ENCODE measurements around the gene DDX11. TPM values are rescaled to one million over a fixed set of nuclear protein-coding genes. Genes with fewer than 3 reads are reported as not detected.
"Not testable (repeated sequence)": the region's sequence is repeated elsewhere in the genome, so short reads cannot be mapped to it uniquely, and the experiment has no call there.

DDX11 gene
- total and polyA plus RNA-seq, 2 donors: 19.6 to 36.5 TPM

DNA sequence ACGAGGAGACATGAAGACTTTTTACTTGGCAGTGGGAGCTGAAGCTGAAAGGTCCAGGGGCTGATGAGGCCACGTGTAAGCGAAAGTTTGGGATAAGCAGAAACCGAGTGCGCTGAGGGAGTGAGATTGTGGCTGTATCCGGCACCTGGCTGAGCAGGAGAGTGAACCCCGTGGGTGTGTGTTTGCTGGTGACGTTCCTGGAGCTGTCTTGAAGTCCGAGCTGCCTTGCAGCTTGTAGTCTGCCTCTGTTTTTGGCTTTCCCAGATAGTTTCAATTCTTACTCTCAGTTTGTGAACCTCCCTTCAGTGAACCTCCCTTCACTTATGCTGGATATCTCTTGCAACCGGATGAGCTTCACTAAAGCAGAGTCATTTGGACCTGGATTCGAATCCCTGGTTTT lies 2.5 kb downstream of the DDX11 start:
- not testable (repeated sequence) for H3K9me3 ChIP-seq (ENCODE audit: control insufficient read depth in 2 of 2, insufficient read depth in 1 of 2, low read length in 1 of 2)
- WGBS: 92% methylated on average over 11 of the region's 11 CpGs

DNA sequence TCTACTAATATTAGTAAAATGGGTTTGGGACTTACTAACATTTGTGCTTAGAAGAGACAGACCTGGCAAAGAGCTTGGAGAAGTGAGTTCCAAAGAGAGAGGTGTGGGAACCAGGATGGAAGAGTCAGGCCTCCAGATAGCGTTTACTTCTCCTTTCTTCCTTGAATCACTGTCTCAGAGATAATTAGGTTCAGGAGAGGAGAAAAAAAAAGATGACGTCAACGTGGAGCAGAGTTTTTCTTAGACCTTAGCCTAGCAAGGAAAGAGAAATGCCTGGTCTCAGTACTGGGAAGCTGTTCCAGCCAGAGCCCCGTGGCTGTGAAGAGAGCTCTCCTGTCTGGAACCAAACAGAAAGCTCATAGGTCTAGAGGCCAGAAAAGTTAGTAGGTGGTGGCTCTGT lies 3.4 kb downstream of the DDX11 start:
- not testable (repeated sequence) for DNase-seq (ENCODE audit: low read depth in 6 of 9, low spot score in 9 of 9); H3K27ac ChIP-seq (ENCODE audit: low read depth in 1 of 2, low read length in 1 of 2); H3K9me3 ChIP-seq (ENCODE audit: control insufficient read depth in 2 of 2, insufficient read depth in 1 of 2, low read length in 1 of 2); H3K27me3 ChIP-seq (ENCODE audit: control insufficient read depth in 2 of 2, insufficient read depth in 1 of 2, low read length in 1 of 2); H3K36me3 ChIP-seq (ENCODE audit: control insufficient read depth in 2 of 2, insufficient read depth in 2 of 2, low read length in 1 of 2); H3K4me3 ChIP-seq (ENCODE audit: low read length in 2 of 2)
- H3K4me1 ChIP-seq (ENCODE audit: control insufficient read depth in 2 of 2, insufficient read depth in 2 of 2, low read length in 2 of 2): peaks cover 0 to 21% of the 10 kb centered on the region in 2 donors
- WGBS: 96% methylated on average over 3 of the region's 4 CpGs

More for the DNA sequence above, 2.5 kb downstream of the DDX11 start:
- not testable (repeated sequence) for H3K27ac ChIP-seq (ENCODE audit: low read depth in 1 of 2, low read length in 1 of 2); H3K27me3 ChIP-seq (ENCODE audit: control insufficient read depth in 2 of 2, insufficient read depth in 1 of 2, low read length in 1 of 2); DNase-seq (ENCODE audit: low read depth in 6 of 9, low spot score in 9 of 9); H3K36me3 ChIP-seq (ENCODE audit: control insufficient read depth in 2 of 2, insufficient read depth in 2 of 2, low read length in 1 of 2); H3K4me3 ChIP-seq (ENCODE audit: low read length in 2 of 2)
- H3K4me1 ChIP-seq (ENCODE audit: control insufficient read depth in 2 of 2, insufficient read depth in 2 of 2, low read length in 2 of 2): peaks cover 0 to 21% of the 10 kb centered on the region in 2 donors

DNA sequence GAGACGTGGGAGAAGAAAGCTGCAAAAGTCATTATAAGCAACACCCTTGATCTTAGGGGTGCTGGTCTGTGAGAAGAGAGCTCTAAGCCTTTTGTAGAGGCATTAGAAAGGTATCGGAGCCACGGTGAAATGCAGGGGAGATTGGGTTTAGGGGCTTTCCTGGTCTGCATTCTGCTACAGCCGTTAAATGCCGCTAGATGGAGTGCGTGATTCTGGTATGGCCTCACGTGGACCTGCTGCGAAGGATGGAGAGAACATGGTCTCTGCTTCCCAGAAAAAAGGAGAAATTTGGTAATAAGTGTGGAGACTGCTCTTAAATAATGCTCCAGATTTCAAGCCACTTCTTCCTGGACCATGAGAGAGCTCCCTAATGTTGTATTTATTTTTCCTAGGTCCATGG lies 4.3 kb downstream of the DDX11 start:
- not testable (repeated sequence) for H3K4me3 ChIP-seq (ENCODE audit: low read length in 2 of 2); H3K27ac ChIP-seq (ENCODE audit: low read depth in 1 of 2, low read length in 1 of 2); H3K36me3 ChIP-seq (ENCODE audit: control insufficient read depth in 2 of 2, insufficient read depth in 2 of 2, low read length in 1 of 2); DNase-seq (ENCODE audit: low read depth in 6 of 9, low spot score in 9 of 9); H3K27me3 ChIP-seq (ENCODE audit: control insufficient read depth in 2 of 2, insufficient read depth in 1 of 2, low read length in 1 of 2); H3K9me3 ChIP-seq (ENCODE audit: control insufficient read depth in 2 of 2, insufficient read depth in 1 of 2, low read length in 1 of 2)
- peaks cover 0 to 18% of the 10 kb centered on the region in 2 donors for H3K4me1 ChIP-seq (ENCODE audit: control insufficient read depth in 2 of 2, insufficient read depth in 2 of 2, low read length in 2 of 2)
- 95% methylated on average over 8 of the region's 8 CpGs for WGBS

DNA sequence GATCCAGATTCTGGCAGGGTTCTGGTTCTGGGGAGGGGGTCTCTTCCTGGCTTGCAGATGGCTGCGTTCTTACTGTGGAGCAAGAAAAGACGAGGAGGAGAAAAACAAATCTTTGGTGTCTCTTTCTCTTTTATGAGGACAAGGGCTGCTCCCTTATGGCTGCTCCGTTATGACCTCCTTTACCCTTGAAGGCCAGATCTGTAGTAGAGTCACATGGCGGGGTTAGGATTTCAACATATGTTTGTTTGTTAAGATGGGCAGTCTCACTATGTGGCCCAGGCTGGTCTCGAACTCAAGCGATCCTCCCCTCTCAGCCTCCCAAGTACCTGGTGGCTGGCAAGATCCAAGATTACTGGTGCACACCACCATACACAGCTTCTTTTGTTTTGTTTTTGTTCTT lies 5.8 kb downstream of the DDX11 start:
- not testable (repeated sequence) for H3K9me3 ChIP-seq (ENCODE audit: control insufficient read depth in 2 of 2, insufficient read depth in 1 of 2, low read length in 1 of 2); H3K27me3 ChIP-seq (ENCODE audit: control insufficient read depth in 2 of 2, insufficient read depth in 1 of 2, low read length in 1 of 2); H3K27ac ChIP-seq (ENCODE audit: low read depth in 1 of 2, low read length in 1 of 2); H3K4me3 ChIP-seq (ENCODE audit: low read length in 2 of 2); DNase-seq (ENCODE audit: low read depth in 6 of 9, low spot score in 9 of 9)
- Histone ChIP-seq H3K4me1 (ENCODE audit: control insufficient read depth in 2 of 2, insufficient read depth in 2 of 2, low read length in 2 of 2) (peaks cover 0 to 15% of the 10 kb centered on the region in 2 donors), H3K36me3 (ENCODE audit: control insufficient read depth in 2 of 2, insufficient read depth in 2 of 2, low read length in 1 of 2) (peaks cover 12 to 13% of the 10 kb centered on the region in 2 donors)
- WGBS: over 99% methylated on average over 4 of the region's 6 CpGs

DNA sequence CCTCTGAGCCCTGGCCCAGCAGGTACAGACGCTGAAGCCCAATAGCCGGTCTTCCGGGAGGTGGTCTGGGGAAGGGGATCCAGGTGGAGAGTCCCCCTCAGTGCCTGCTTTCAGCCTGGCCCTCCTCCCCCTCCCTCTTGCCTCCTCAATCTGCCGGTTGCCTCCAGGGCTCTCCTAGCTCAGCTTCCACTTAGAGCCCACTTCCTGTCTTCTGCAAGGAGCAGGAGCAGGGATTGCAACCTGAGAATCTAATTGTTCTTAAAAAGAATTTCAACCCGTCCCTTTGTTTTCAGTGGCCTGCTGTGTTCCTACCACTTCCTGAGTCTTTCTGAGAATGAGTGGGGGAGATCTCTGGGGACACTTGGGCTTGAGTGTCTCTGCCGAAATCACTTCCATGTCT lies 6.6 kb downstream of the DDX11 start:
- H3K36me3 ChIP-seq (ENCODE audit: control insufficient read depth in 2 of 2, insufficient read depth in 2 of 2, low read length in 1 of 2): peaks cover 13 to 18% of the 10 kb centered on the region in 2 donors
- not testable (repeated sequence) for H3K27ac ChIP-seq (ENCODE audit: low read depth in 1 of 2, low read length in 1 of 2); H3K4me3 ChIP-seq (ENCODE audit: low read length in 2 of 2); H3K27me3 ChIP-seq (ENCODE audit: control insufficient read depth in 2 of 2, insufficient read depth in 1 of 2, low read length in 1 of 2); H3K9me3 ChIP-seq (ENCODE audit: control insufficient read depth in 2 of 2, insufficient read depth in 1 of 2, low read length in 1 of 2); DNase-seq (ENCODE audit: low read depth in 6 of 9, low spot score in 9 of 9)
- whole genome bisulfite sequencing: 71% methylated on average over 6 of the region's 6 CpGs
- peaks cover 0 to 11% of the 10 kb centered on the region in 2 donors for H3K4me1 ChIP-seq (ENCODE audit: control insufficient read depth in 2 of 2, insufficient read depth in 2 of 2, low read length in 2 of 2)

DNA sequence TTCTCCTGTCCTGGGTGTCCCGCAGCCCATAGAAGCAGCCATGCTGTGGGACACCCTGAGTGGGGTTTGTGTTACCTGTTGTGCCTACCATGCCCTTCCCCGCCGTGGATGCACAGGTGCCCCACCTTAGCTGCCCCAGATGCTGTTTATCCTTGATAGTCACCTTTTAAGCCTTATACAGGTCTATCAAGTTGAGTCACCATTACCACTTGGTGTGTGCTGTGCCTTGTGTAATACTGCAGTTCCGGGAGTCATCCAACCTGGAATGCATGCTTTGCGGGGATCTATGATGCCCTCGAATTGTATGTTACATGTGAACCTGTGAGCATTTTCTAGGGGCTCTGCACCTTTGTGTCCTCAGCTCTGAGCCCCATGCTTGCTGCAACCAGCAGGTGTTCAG lies 7.6 kb downstream of the DDX11 start:
- H3K4me3 ChIP-seq (ENCODE audit: low read length in 2 of 2); H3K9me3 ChIP-seq (ENCODE audit: control insufficient read depth in 2 of 2, insufficient read depth in 1 of 2, low read length in 1 of 2); DNase-seq (ENCODE audit: low read depth in 6 of 9, low spot score in 9 of 9); H3K27me3 ChIP-seq (ENCODE audit: control insufficient read depth in 2 of 2, insufficient read depth in 1 of 2, low read length in 1 of 2); H3K27ac ChIP-seq (ENCODE audit: low read depth in 1 of 2, low read length in 1 of 2): not testable (repeated sequence)
- 96% methylated on average over 6 of the region's 6 CpGs for WGBS
- peaks cover 13 to 21% of the 10 kb centered on the region in 2 donors for H3K36me3 ChIP-seq (ENCODE audit: control insufficient read depth in 2 of 2, insufficient read depth in 2 of 2, low read length in 1 of 2)
- peaks cover 0 to 11% of the 10 kb centered on the region in 2 donors for H3K4me1 ChIP-seq (ENCODE audit: control insufficient read depth in 2 of 2, insufficient read depth in 2 of 2, low read length in 2 of 2)

DNA sequence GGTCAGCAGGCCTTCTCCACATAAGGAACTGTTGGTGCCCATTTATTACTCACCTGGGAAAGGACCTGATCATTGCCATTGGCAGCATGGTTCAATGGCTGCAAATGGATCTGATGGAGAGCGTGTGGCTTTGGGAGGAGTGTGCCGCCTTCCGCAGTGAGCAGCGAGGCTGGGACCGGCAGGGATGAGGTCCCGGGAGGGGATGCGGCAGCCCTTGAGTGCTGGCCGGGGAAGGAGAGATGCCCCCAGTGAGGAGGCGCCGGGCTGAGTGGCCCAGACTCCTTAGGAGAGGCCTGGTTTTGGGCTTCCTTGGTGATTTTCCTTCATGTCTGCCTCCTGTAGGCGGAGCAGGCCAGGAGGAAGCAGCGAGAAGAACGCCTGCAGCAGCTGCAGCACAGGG lies 10.6 kb downstream of the DDX11 start:
- not testable (repeated sequence) for H3K27ac ChIP-seq (ENCODE audit: low read depth in 1 of 2, low read length in 1 of 2); H3K9me3 ChIP-seq (ENCODE audit: control insufficient read depth in 2 of 2, insufficient read depth in 1 of 2, low read length in 1 of 2); H3K27me3 ChIP-seq (ENCODE audit: control insufficient read depth in 2 of 2, insufficient read depth in 1 of 2, low read length in 1 of 2); H3K4me3 ChIP-seq (ENCODE audit: low read length in 2 of 2); DNase-seq (ENCODE audit: low read depth in 6 of 9, low spot score in 9 of 9)
- H3K4me1 ChIP-seq (ENCODE audit: control insufficient read depth in 2 of 2, insufficient read depth in 2 of 2, low read length in 2 of 2): peaks cover 0 to 13% of the 10 kb centered on the region in 2 donors
- peaks cover 39 to 41% of the 10 kb centered on the region in 2 donors for H3K36me3 ChIP-seq (ENCODE audit: control insufficient read depth in 2 of 2, insufficient read depth in 2 of 2, low read length in 1 of 2)
- 98% methylated on average over 13 of the region's 13 CpGs for WGBS

DNA sequence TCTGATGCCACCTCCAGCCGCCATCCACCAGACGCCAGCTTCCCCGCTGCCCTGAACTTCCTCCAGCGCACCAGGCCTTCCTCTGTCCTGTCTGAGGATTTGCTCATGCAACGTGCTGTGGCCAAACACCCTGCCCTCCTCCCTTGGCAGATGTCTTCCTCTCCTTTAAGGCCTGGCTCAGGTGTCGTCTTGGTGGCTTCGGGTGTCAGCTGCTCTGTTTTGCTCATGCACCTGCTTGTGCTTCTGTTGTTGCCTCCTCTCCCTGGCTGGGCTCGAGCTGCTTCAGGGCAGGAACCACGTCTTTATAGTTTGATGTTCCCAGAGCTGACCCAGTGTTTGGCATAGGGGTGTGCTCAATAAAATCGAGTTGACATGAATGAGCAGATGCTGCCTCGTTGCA lies 12.4 kb downstream of the DDX11 start:
- not testable (repeated sequence) for H3K4me1 ChIP-seq (ENCODE audit: control insufficient read depth in 2 of 2, insufficient read depth in 2 of 2, low read length in 2 of 2); H3K4me3 ChIP-seq (ENCODE audit: low read length in 2 of 2); H3K27ac ChIP-seq (ENCODE audit: low read depth in 1 of 2, low read length in 1 of 2); H3K9me3 ChIP-seq (ENCODE audit: control insufficient read depth in 2 of 2, insufficient read depth in 1 of 2, low read length in 1 of 2); H3K27me3 ChIP-seq (ENCODE audit: control insufficient read depth in 2 of 2, insufficient read depth in 1 of 2, low read length in 1 of 2)
- 73% methylated on average over 10 of the region's 11 CpGs for WGBS
- DNase-seq (ENCODE audit: low read depth in 6 of 9, low spot score in 9 of 9): peak in 3 of 9 donors; percentile 38 to 62 (median 46)
- peaks cover 43 to 46% of the 10 kb centered on the region in 2 donors for H3K36me3 ChIP-seq (ENCODE audit: control insufficient read depth in 2 of 2, insufficient read depth in 2 of 2, low read length in 1 of 2)

DNA sequence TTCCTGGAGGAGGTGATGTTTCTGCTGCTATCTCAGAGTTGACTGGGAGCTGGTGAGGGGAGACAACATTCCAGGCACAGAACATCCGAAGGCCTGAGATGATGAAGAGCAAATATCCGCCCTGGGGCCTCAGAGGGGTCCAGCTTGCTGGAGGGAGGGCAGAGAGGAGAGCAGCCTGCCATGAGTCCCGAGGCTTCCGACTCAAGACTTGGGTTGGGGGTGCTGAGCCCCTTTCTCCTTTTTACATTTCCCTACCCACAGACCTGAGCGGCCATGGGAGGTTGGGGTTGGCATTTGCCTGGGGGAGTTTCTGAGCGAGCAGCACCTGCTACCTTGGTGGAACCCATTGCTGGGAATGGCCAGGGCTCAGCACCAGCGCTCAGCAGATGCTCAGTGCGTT lies 13.8 kb downstream of the DDX11 start:
- H3K27ac ChIP-seq (ENCODE audit: low read depth in 1 of 2, low read length in 1 of 2); H3K4me1 ChIP-seq (ENCODE audit: control insufficient read depth in 2 of 2, insufficient read depth in 2 of 2, low read length in 2 of 2); H3K4me3 ChIP-seq (ENCODE audit: low read length in 2 of 2); H3K27me3 ChIP-seq (ENCODE audit: control insufficient read depth in 2 of 2, insufficient read depth in 1 of 2, low read length in 1 of 2); H3K9me3 ChIP-seq (ENCODE audit: control insufficient read depth in 2 of 2, insufficient read depth in 1 of 2, low read length in 1 of 2); DNase-seq (ENCODE audit: low read depth in 6 of 9, low spot score in 9 of 9): not testable (repeated sequence)
- 96% methylated on average over 8 of the region's 8 CpGs for WGBS
- peaks cover 47 to 51% of the 10 kb centered on the region in 2 donors for H3K36me3 ChIP-seq (ENCODE audit: control insufficient read depth in 2 of 2, insufficient read depth in 2 of 2, low read length in 1 of 2)

DNA sequence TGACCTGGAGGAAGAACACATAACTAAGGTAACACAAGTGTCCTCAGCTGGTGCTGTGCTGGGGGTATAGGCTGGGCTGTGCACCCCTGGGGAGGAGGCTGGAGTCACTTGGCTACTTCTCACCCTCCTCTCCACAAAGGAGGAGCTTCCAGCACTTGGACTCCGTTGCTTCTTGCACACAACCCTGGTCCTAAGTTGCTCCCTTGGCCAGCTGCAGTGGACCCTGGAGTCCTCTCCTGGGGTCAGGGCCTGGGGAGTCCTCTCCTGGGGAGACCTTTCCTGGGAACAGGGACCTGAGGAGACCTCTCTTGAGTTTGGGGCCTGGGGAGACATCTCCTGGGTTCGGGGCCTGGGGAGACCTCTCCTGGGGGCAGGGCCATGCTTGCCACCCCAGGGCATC lies 14.3 kb downstream of the DDX11 start:
- not testable (repeated sequence) for DNase-seq (ENCODE audit: low read depth in 6 of 9, low spot score in 9 of 9)
- H3K36me3 ChIP-seq (ENCODE audit: control insufficient read depth in 2 of 2, insufficient read depth in 2 of 2, low read length in 1 of 2): peaks cover 46 to 54% of the 10 kb centered on the region in 2 donors
- 99% methylated on average over 2 of the region's 2 CpGs for WGBS

More for the DNA sequence above, 14.3 kb downstream of the DDX11 start:
- H3K27me3 ChIP-seq (ENCODE audit: control insufficient read depth in 2 of 2, insufficient read depth in 1 of 2, low read length in 1 of 2); H3K9me3 ChIP-seq (ENCODE audit: control insufficient read depth in 2 of 2, insufficient read depth in 1 of 2, low read length in 1 of 2); H3K4me3 ChIP-seq (ENCODE audit: low read length in 2 of 2); H3K4me1 ChIP-seq (ENCODE audit: control insufficient read depth in 2 of 2, insufficient read depth in 2 of 2, low read length in 2 of 2); H3K27ac ChIP-seq (ENCODE audit: low read depth in 1 of 2, low read length in 1 of 2): not testable (repeated sequence)

Measured in thymus (tissue), 11 donors.